ENCODE measurements around the gene PFKFB4. TPM values are rescaled to one million over a fixed set of nuclear protein-coding genes. Genes with fewer than 3 reads are reported as not detected.

PFKFB4 gene
- total and polyA plus RNA-seq, 7 donors = 1.5 to 8.0 (median 4.2) TPM

DNA sequence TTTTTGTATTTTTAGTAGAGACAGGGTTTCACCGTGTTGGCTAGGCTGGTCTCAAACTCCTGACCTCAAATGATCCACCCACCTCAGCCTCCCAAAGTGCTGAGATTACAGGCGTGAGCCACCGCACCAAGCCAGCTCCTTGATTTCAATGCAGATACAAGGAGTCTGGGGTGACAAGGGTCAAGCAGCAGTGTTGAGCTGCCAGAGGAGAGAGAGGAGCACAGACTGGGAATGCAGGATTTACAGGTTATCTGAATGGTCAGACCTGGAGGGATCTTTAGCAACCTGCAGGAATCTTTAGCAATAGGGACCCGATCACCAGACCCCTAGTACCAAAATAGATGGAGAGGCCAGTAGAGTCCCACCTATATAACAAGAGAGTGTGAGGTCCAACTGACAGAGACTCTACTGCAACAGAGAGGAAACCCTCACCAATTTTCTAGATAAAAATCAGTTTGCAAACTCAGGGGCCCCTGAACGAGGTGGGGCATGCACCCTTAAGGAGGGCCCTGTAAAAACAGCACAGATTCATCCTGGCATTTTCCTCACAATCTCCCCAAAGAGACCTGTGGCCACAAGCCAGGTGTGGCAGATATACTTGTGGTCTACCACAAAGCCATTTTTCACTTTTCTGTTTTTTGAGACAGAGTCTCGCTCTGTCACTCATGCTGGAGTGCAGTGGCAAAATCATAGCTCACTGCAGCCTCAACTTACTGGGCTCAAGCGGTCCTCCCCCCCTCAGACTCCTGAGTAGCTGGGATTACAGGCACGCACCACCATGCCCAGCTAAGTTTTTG lies 42.0 kb downstream of the PFKFB4 start:
- no peak for DNase-seq
- WGBS, 2 donors = 70 to 90% methylated on average over 8 of the region's 8 CpGs
- H3K36me3 ChIP-seq = no peaks in the 10 kb centered on the region
- TF ChIP-seq, protein P1, sequence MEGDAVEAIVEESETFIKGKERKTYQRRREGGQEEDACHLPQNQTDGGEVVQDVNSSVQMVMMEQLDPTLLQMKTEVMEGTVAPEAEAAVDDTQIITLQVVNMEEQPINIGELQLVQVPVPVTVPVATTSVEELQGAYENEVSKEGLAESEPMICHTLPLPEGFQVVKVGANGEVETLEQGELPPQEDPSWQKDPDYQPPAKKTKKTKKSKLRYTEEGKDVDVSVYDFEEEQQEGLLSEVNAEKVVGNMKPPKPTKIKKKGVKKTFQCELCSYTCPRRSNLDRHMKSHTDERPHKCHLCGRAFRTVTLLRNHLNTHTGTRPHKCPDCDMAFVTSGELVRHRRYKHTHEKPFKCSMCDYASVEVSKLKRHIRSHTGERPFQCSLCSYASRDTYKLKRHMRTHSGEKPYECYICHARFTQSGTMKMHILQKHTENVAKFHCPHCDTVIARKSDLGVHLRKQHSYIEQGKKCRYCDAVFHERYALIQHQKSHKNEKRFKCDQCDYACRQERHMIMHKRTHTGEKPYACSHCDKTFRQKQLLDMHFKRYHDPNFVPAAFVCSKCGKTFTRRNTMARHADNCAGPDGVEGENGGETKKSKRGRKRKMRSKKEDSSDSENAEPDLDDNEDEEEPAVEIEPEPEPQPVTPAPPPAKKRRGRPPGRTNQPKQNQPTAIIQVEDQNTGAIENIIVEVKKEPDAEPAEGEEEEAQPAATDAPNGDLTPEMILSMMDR (IDR thresholded peaks at IDR 0.05) = no peak
- no peak for TF ChIP-seq POLR2AphosphoS5 (IDR thresholded peaks at IDR 0.05)
- no peak for TF ChIP-seq POLR2A (IDR thresholded peaks at IDR 0.05)
- TF ChIP-seq EP300 (IDR thresholded peaks at IDR 0.05) = no peak
- H3K9me3 ChIP-seq = no peaks in the 10 kb centered on the region
- intact Hi-C loops (cut with DNase I) = no loop called here
- no peaks in the 10 kb centered on the region for H3K27me3 ChIP-seq
- no peaks in the 10 kb centered on the region for H3K4me1 ChIP-seq
- H3K27ac ChIP-seq = no peak overlapping the region
- H3K4me3 ChIP-seq = no peak overlapping the region

DNA sequence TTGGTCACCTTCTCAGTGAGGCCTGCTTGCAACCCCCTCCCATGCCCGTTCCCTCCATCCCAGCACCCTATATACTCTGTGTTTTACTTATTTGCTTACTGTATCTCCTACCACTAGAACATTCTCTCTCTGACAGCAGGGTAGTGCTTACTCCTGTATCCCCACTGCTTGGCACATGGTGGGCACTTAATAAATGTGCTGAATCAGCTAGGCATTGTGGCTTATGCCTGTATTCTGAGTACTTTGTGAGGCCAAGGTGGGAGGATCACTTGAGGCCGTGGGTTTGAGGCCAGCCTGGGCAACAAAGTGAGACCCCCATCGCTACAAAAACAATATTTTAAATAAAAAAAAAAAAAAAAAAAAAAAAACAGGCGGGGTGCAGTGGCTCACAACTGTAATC lies 45.1 kb downstream of the PFKFB4 start:
- WGBS, 2 donors = 86% methylated on average over 4 of the region's 4 CpGs
- TF ChIP-seq EP300 (IDR thresholded peaks at IDR 0.05) (no peak), POLR2AphosphoS5 (IDR thresholded peaks at IDR 0.05) (no peak), POLR2A (IDR thresholded peaks at IDR 0.05) (no peak)
- TF ChIP-seq, protein P1 (IDR thresholded peaks at IDR 0.05) = no peak
- Histone ChIP-seq H3K4me1 (no peaks in the 10 kb centered on the region), H3K36me3 (no peaks in the 10 kb centered on the region), H3K4me3 (no peak overlapping the region), H3K27me3 (no peaks in the 10 kb centered on the region), H3K27ac (no peak overlapping the region), H3K9me3 (no peaks in the 10 kb centered on the region)
- DNase-seq = no peak
- intact Hi-C loops (cut with DNase I) = no loop called here

DNA sequence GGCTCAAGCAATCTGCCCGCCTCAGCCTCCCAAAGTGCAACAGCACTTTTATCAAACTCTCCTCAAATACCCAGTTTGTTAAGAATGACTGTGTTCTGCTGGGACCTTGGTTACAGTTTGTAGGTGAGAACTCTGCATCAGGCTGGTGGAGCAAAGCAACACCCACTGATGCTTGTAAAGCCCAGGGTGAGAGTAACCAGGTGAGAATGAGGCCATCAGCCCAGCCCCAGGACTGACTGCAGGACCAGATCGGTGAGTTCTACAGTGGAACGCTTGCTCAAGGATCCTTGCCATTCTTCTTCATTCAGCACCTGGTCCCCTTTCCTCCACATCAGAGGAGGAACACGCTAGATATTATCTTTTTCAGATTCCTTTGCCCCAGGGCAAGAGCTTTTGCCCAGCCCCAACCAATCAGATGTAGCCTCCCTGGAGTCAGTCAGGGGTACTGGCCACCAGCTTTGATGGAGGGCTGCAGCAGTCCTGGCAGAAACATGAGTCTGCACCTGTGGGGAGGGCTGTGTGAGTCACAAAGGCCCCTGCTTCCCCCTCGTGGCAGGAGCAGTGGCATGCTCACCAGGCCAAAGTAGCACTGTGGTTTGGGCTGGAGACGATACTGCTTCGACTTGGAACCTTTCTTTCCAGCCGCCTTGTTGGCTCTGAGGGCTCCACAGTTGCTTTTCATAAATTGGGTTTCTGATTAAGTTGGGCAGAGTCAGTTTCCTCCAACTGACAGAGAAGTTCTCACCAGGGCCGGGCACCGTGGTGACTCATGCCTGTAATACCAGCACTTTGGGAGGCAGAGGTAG lies 49.1 kb downstream of the PFKFB4 start:
- no peak overlapping the region for H3K27ac ChIP-seq
- intact Hi-C loops (cut with DNase I) = no loop called here

DNA sequence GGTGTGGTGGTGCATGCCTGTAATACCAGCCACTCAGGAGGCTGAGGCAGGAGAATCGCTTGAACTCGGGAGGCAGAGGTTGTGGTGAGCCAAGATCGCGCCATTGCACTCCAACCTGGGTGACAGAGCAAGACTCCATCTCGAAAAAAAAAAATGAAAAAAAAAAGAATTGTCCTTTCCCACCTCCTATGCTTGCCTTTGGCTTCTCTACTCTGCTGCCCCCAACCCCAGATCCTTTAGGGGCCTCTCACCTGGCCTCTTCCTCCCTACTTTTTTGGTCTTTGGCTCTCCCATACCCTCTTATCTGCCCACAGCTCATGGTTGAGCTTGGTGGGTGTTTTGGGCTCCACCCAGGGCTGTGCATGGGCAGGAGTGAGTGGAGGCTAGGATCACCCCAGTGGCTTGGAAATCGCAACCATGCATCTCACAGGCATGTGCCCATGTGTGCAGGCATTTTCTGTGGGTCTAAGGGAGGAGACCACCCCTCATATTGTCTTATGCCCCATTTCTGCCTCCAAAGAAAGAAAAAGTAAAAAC lies 50.6 kb downstream of the PFKFB4 start:
- Histone ChIP-seq H3K9me3 (no peaks in the 10 kb centered on the region), H3K36me3 (no peaks in the 10 kb centered on the region), H3K27ac (no peak overlapping the region), H3K4me3 (no peak overlapping the region), H3K27me3 (no peaks in the 10 kb centered on the region), H3K4me1 (peaks cover 0 to 26% (median 24%) of the 10 kb centered on the region in 4 donors)
- intact Hi-C loops (cut with DNase I) = no loop called here
- no peak for DNase-seq
- TF ChIP-seq EP300 (IDR thresholded peaks at IDR 0.05) (no peak), POLR2AphosphoS5 (IDR thresholded peaks at IDR 0.05) (no peak)
- TF ChIP-seq, protein P1 (IDR thresholded peaks at IDR 0.05) = no peak
- WGBS, 2 donors = 92 to 95% methylated on average over 6 of the region's 6 CpGs

More for the DNA sequence above, 49.1 kb downstream of the PFKFB4 start:
- no peak for DNase-seq
- Histone ChIP-seq H3K27me3 (no peaks in the 10 kb centered on the region), H3K4me3 (no peak overlapping the region), H3K9me3 (no peaks in the 10 kb centered on the region), H3K36me3 (no peaks in the 10 kb centered on the region), H3K4me1 (peaks cover 0 to 22% (median 21%) of the 10 kb centered on the region in 4 donors)
- no peak for TF ChIP-seq POLR2AphosphoS5 (IDR thresholded peaks at IDR 0.05)
- TF ChIP-seq, protein P1 (IDR thresholded peaks at IDR 0.05) = peak in 3 of 4 experiments; percentile 13 to 31 (median 13)
- WGBS, 2 donors = 28 to 41% methylated on average over 10 of the region's 10 CpGs

Data from sigmoid colon (tissue), 7 donors.